ENCODE data around the gene ROPN1L.

DNA sequence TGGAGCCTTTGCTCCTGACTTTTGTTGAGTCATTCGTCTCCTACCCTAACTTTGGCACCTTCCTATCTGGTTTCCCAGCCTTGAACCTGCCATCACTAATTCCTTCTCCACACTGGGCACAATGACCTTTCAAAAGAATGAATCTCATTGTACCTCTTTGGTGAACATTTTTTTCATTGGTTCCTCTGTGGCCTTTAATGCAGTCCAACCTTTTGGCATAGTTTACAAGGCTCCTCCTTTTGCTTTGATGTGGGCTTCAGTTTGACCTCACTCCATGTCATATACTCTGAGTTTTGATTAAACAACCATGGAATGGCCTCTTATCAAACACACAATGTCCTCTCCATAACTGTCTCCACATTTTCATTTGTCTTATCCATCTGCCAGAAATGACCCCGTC lies 14.5 kb upstream of the ROPN1L start:
- TF ChIP-seq POLR2A (IDR thresholded peaks at IDR 0.05; ENCODE audit: control extremely low read depth in 1 of 2, low read depth in 2 of 2, low read length in 2 of 2) (no peak), PHF8 (conservative IDR thresholded peaks at IDR 0.05; ENCODE audit: low read depth, low read length) (no peak), RFX5 (IDR thresholded peaks at IDR 0.05; ENCODE audit: borderline replicate concordance, low read depth, low read length) (no peak), KDM1A (IDR thresholded peaks at IDR 0.05; ENCODE audit: borderline replicate concordance, low read length) (no peak), POLR2AphosphoS5 (IDR thresholded peaks at IDR 0.05; ENCODE audit: low read depth, low read length) (no peak), YY1 (IDR thresholded peaks at IDR 0.05; ENCODE audit: low read depth, low read length) (no peak), CBX8 (IDR thresholded peaks at IDR 0.05; ENCODE audit: borderline replicate concordance, low read depth, low read length) (no peak), EZH2 (IDR thresholded peaks at IDR 0.05; ENCODE audit: low read depth, low read length, severe bottlenecking) (no peak), TCF12 (IDR thresholded peaks at IDR 0.05; ENCODE audit: low read depth, low read length) (no peak)
- TF ChIP-seq, protein P1, sequence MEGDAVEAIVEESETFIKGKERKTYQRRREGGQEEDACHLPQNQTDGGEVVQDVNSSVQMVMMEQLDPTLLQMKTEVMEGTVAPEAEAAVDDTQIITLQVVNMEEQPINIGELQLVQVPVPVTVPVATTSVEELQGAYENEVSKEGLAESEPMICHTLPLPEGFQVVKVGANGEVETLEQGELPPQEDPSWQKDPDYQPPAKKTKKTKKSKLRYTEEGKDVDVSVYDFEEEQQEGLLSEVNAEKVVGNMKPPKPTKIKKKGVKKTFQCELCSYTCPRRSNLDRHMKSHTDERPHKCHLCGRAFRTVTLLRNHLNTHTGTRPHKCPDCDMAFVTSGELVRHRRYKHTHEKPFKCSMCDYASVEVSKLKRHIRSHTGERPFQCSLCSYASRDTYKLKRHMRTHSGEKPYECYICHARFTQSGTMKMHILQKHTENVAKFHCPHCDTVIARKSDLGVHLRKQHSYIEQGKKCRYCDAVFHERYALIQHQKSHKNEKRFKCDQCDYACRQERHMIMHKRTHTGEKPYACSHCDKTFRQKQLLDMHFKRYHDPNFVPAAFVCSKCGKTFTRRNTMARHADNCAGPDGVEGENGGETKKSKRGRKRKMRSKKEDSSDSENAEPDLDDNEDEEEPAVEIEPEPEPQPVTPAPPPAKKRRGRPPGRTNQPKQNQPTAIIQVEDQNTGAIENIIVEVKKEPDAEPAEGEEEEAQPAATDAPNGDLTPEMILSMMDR (IDR thresholded peaks at IDR 0.05; ENCODE audit: control extremely low read depth in 1 of 3, insufficient read depth in 1 of 3, low read depth in 1 of 3, low read length in 3 of 3): no peak
- TF ChIP-seq, protein P2, sequence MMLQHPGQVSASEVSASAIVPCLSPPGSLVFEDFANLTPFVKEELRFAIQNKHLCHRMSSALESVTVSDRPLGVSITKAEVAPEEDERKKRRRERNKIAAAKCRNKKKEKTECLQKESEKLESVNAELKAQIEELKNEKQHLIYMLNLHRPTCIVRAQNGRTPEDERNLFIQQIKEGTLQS (IDR thresholded peaks at IDR 0.05; ENCODE audit: insufficient read depth, low read depth, low read length): no peak

Data from H1 (cell line).